Pancreas (tissue), 10 donors: ENCODE results near the gene RNF214. TPM values are rescaled to one million over a fixed set of nuclear protein-coding genes. Genes with fewer than 3 reads are reported as not detected.

ENCODE experiments used
- ATAC-seq, 4 donors: fragments of 200-7000 bp; cut with Tn5 transposase; one replicate each; pipeline versions ENCODE4 v1.8.0 to v1.9.1; 2020; ENCODE audit warnings: mild to moderate bottlenecking in 4 of 4, moderate library complexity in 4 of 4
- DNase-seq, 6 donors: peaks; one replicate each; pipeline ENCODE4 v3.0.0-alpha.2; 2020
- FAIRE-seq: peaks from 2 replicates; lab custom pipeline; 2012; peaks lifted over from hg19 to GRCh38; lab: Jason Lieb, UNC
- H3K27ac ChIP-seq, 4 donors: fragments of 200-600 bp; sonication (generic); 1 replicate in 3 of 4; 2 replicates in 1 of 4; pipeline versions ENCODE4 v1.5.0 to v1.8.0; 2020
- H3K27me3 ChIP-seq, 4 donors: fragments of 200-600 bp; one replicate each; pipeline ENCODE4 v1.8.0; 2021
- H3K36me3 ChIP-seq, 3 donors: fragments of 200-600 bp; sonication (generic) in 1 of 3; one replicate each; pipeline versions ENCODE4 v1.5.0 to v1.8.0; 2020 to 2021
- H3K4me1 ChIP-seq, 3 donors: fragments of 200-600 bp; one replicate each; pipeline ENCODE4 v1.8.0; 2021
- H3K4me3 ChIP-seq, 4 donors: fragments of 200-600 bp; sonication (generic) in 2 of 4; one replicate each; pipeline versions ENCODE4 v1.5.0 to v1.8.0; 2020 to 2021
- H3K9me3 ChIP-seq, 4 donors: fragments of 200-600 bp; one replicate each; pipeline ENCODE4 v1.8.0; 2021
- CTCF ChIP-seq, 4 donors: fragments of 200-600 bp; sonication (generic) in 3 of 4; IDR thresholded peaks; one replicate each; pipeline versions ENCODE4 v1.5.0 to v1.8.0; 2021; ENCODE audit warnings: antibody characterized with exemption in 4 of 4
- WGBS, 2 donors: extraction: QIAGEN DNeasy Blood & Tissue Kit; methylation state at CpG; one replicate each; pipeline ENCODE4 v1.1.7; 2013; 5-methylcytosine and 5-hydroxymethylcytosine counted together
- intact Hi-C, 3 donors: fragments of 100-400 bp; cut with DNase I; formaldehyde crosslinking; loops; one replicate each; pipeline versions ENCODE4 v1.11.1 to v1.14.2; 2022
- polyA plus RNA-seq, 2 donors: library from polyadenylated mRNA; stranded (reverse); fragments of 200-250 nt; gene quantifications; one replicate each; pipeline ENCODE4 v1.2.3, GENCODE V29; 2013
- total RNA-seq, 6 donors: library from RNA; stranded (reverse); fragmentation: NEBNext Ultra II Directional in 4 of 6; extraction: Animal tissue kit (Norgen Biotek cat#: 25700) in 4 of 6; gene quantifications; one replicate each; pipeline versions ENCODE4 v1.2.1 to v1.2.4, GENCODE V29; 2021 to 2023
- donor health status: healthy with polysubstance abuse.
- donor health status: DM: no; HTN: no; CAD: no; lungs with moderate emphysema.
- donor health status: DM: no; HTN: no; CAD: no.
- donor health status: control.
- donor health status: control.
- donor health status: Bipolar disorder and iron deficiency.
- donor health status: DM: yes; HTN: yes; CAD: no.
- donor health status: DM: no; HTN: no; CAD: no.
- donor health status: DM: no; HTN: no; CAD: no.
- donor health status: DM: yes; HTN: yes; CAD: no.

Gene RNF214
- total and polyA plus RNA-seq, 8 donors = 14.0 to 23.8 (median 19.0) TPM

GRCh38 chr11:117230999-117231841 is 1.3 kb upstream of the RNF214 start:
- 2 to 3% methylated on average over 14 of the region's 14 CpGs for WGBS, 2 donors
- peak overlapping the region; percentile 81 to 94 (median 90) for H3K4me3 ChIP-seq
- peak overlapping the region; percentile 69 to 92 (median 86) for H3K27ac ChIP-seq
- peaks cover 9 to 21% (median 13%) of the 10 kb centered on the region in 3 donors for H3K4me1 ChIP-seq
- TF ChIP-seq CTCF (IDR thresholded peaks at IDR 0.05) = no peak
- H3K9me3 ChIP-seq = no peaks in the 10 kb centered on the region
- no peak for DNase-seq
- peaks cover 5 to 12% (median 10%) of the 10 kb centered on the region in 3 donors for H3K36me3 ChIP-seq
- no peak for FAIRE-seq
- ATAC-seq = peak in 1 of 4 donors; percentile 1
- intact Hi-C loops = loop anchor here in 2 of 3 donors (5.0 to 10.0 kb wide), 2 partner anchors 84 to 86 kb away; partner anchors contain the start of gene BACE1 (in 2 of the 2)
- H3K27me3 ChIP-seq = no peaks in the 10 kb centered on the region

GRCh38 chr11:117231842-117232091 is 704 bp upstream of the RNF214 start, which contains the start of gene PCSK7:
Gene PCSK7 (minus strand): TSS chr11:117232073. CDS start chr11:117229844, 2,229 bp downstream.
- ATAC-seq (no peak), FAIRE-seq (no peak)
- 0% methylated on average over 10 to 13 of the region's 13 CpGs for WGBS, 2 donors

GRCh38 chr11:117232911-117233409 is 489 bp downstream of the RNF214 start:
- H3K27me3 ChIP-seq = no peaks in the 10 kb centered on the region
- H3K36me3 ChIP-seq = peaks cover 5 to 10% (median 6%) of the 10 kb centered on the region in 3 donors
- DNase-seq (peak in 4 of 6 donors; percentile 49 to 83 (median 61)), FAIRE-seq (no peak), ATAC-seq (peak; percentile 16 to 40 (median 24))
- no peaks in the 10 kb centered on the region for H3K9me3 ChIP-seq
- H3K4me3 ChIP-seq = peak overlapping the region; percentile 81 to 94 (median 90)
- peaks cover 9 to 21% (median 13%) of the 10 kb centered on the region in 3 donors for H3K4me1 ChIP-seq
- no peak for TF ChIP-seq CTCF (IDR thresholded peaks at IDR 0.05)
- H3K27ac ChIP-seq = peak overlapping the region; percentile 48 to 92 (median 86)
- intact Hi-C loops = loop anchor here in 2 of 3 donors (5.0 to 10.0 kb wide), 2 partner anchors 82 to 84 kb away; partner anchors contain the start of gene BACE1 (in 2 of the 2)
- WGBS, 2 donors = 0 to 1% methylated on average over 25 to 27 of the region's 27 CpGs

More at GRCh38 chr11:117231842-117232091, 704 bp upstream of the RNF214 start, which contains the start of gene PCSK7:
- H3K36me3 ChIP-seq = peaks cover 5 to 12% (median 10%) of the 10 kb centered on the region in 3 donors
- TF ChIP-seq CTCF (IDR thresholded peaks at IDR 0.05) = no peak
- no peaks in the 10 kb centered on the region for H3K27me3 ChIP-seq
- intact Hi-C loops = loop anchor here in 2 of 3 donors (5.0 to 10.0 kb wide), 2 partner anchors 83 to 86 kb away; partner anchors contain the start of gene BACE1 (in 2 of the 2)
- peak within 1 kb of the TSS; percentile 81 to 94 (median 90) for H3K4me3 ChIP-seq
- peak within 1 kb of the TSS; percentile 69 to 92 (median 86) for H3K27ac ChIP-seq
- no peaks in the 10 kb centered on the region for H3K9me3 ChIP-seq
- peak; percentile 65 to 91 (median 76) for DNase-seq
- H3K4me1 ChIP-seq = peaks cover 9 to 21% (median 13%) of the 10 kb centered on the region in 3 donors

GRCh38 chr11:117238221-117238620 is 5.8 kb downstream of the RNF214 start:
- Histone ChIP-seq H3K4me1 (peaks cover 3 to 8% (median 8%) of the 10 kb centered on the region in 3 donors), H3K4me3 (no peak overlapping the region), H3K36me3 (peaks cover 0 to 27% (median 0%) of the 10 kb centered on the region in 3 donors), H3K27ac (no peak overlapping the region), H3K9me3 (no peaks in the 10 kb centered on the region), H3K27me3 (no peaks in the 10 kb centered on the region)
- TF ChIP-seq CTCF (IDR thresholded peaks at IDR 0.05) = no peak
- ATAC-seq (no peak), FAIRE-seq (no peak), DNase-seq (no peak)
- intact Hi-C loops = loop anchor here in 1 of 3 donors (10.0 kb wide), 1 partner anchor 77 kb away; the partner anchor contains the start of gene BACE1
- 90 to 93% methylated on average over 5 of the region's 5 CpGs for WGBS, 2 donors
